A673 (cell line): ENCODE results near the gene THRB. TPM values are rescaled to one million over a fixed set of nuclear protein-coding genes. Genes with fewer than 3 reads are reported as not detected.

Source experiments
- BruUV-seq: library from RNA; stranded (reverse); fragments of 400-500 nt; replicated peaks from 2 replicates; lab custom pipeline; 2021; lab: Mats Ljungman, UMichigan
- CTCF ChIA-PET: fragments of 300-600 bp; sonication (Branson Sonifier 250); formaldehyde crosslinking; loops from one replicate; lab custom pipeline; 2022; ENCODE audit warnings: antibody characterized with exemption; lab: Charles Lee
- POLR2A ChIA-PET: fragments of 300-600 bp; sonication (Branson Sonifier 250); formaldehyde crosslinking; loops from one replicate; lab custom pipeline; 2022; ENCODE audit warnings: antibody characterized with exemption; ENCODE audit not compliant: low non-redundant PET; lab: Charles Lee
- DNase-seq: peaks from one replicate; pipeline ENCODE4 v3.0.0-alpha.2; 2015; ENCODE audit warnings: low spot score
- H3K27ac ChIP-seq: fragments of 200-600 bp; sonication (generic); 2 replicates; pipeline ENCODE4 v1.5.1; 2016; ENCODE audit warnings: mixed run types, low read depth, mild to moderate bottlenecking, mixed read lengths, antibody characterized with exemption, low read length; ENCODE audit not compliant: poor library complexity, severe bottlenecking
- H3K27me3 ChIP-seq: fragments of 200-600 bp; sonication (generic); replicated peaks from 2 replicates; pipeline ENCODE4 v1.6.1; 2017; ENCODE audit warnings: mixed run types, low read depth, mild to moderate bottlenecking, mixed read lengths, antibody characterized with exemption, low read length; ENCODE audit not compliant: insufficient read depth, poor library complexity
- H3K36me3 ChIP-seq: fragments of 200-600 bp; sonication (generic); 2 replicates; pipeline ENCODE4 v1.6.1; 2016; ENCODE audit warnings: mixed run types, mild to moderate bottlenecking, mixed read lengths, antibody characterized with exemption, low read length; ENCODE audit not compliant: insufficient read depth, poor library complexity, severe bottlenecking
- H3K4me1 ChIP-seq: fragments of 200-600 bp; sonication (generic); 2 replicates; pipeline ENCODE4 v1.6.1; 2017; ENCODE audit warnings: mixed run types, mild to moderate bottlenecking, mixed read lengths, antibody characterized with exemption, low read length; ENCODE audit not compliant: insufficient read depth, poor library complexity, severe bottlenecking
- H3K4me3 ChIP-seq: fragments of 200-600 bp; sonication (generic); 2 replicates; pipeline ENCODE4 v1.5.1; 2016; ENCODE audit warnings: low read depth, mixed run types, mild to moderate bottlenecking, mixed read lengths, low read length; ENCODE audit not compliant: poor library complexity, severe bottlenecking
- H3K9me3 ChIP-seq: fragments of 200-600 bp; sonication (generic); 2 replicates; pipeline ENCODE4 v1.6.1; 2016; ENCODE audit warnings: mixed run types, low read depth, mild to moderate bottlenecking, mixed read lengths, antibody characterized with exemption, low read length; ENCODE audit not compliant: poor library complexity, severe bottlenecking
- CTCF ChIP-seq: fragments of 300-800, 200-600 bp; sonication (generic); conservative IDR thresholded peaks from 2 replicates; pipeline ENCODE4 v1.5.1; 2017; ENCODE audit warnings: low read depth, mild to moderate bottlenecking, antibody characterized with exemption, low read length, moderate library complexity, mixed read lengths
- EZH2 ChIP-seq: fragments of 200-600 bp; sonication (generic); IDR thresholded peaks from 2 replicates; pipeline ENCODE4 v1.6.1; 2017; ENCODE audit warnings: borderline replicate concordance, low read depth, mild to moderate bottlenecking, mixed read lengths, antibody characterized with exemption, low read length; ENCODE audit not compliant: poor library complexity, severe bottlenecking
- intact Hi-C: fragments of 100-400 bp; cut with micrococcal nuclease; formaldehyde crosslinking; loops from one replicate; pipeline ENCODE4 v1.10.0; 2022; ENCODE audit not compliant: unreplicated experiment
- total RNA-seq: library from RNA; stranded (reverse); gene quantifications from 2 replicates; pipeline ENCODE4 v1.2.3, GENCODE V29; 2021

Gene THRB
- total RNA-seq, 1 experiment from 2014 or later = 0.11 TPM

GRCh38 chr3:24450160-24450907 is 44.3 kb downstream of the THRB start:
- H3K4me3 ChIP-seq = no peak overlapping the region
- H3K4me1 ChIP-seq = no peaks in the 10 kb centered on the region
- intact Hi-C loops = no loop called here
- H3K36me3 ChIP-seq = no peaks in the 10 kb centered on the region
- DNase-seq = no peak
- POLR2A ChIA-PET = no interaction called here
- BruUV-seq = no TSS peak
- CTCF ChIA-PET = interaction anchor here (0.6 kb wide), 1 partner anchor 8 kb away, joined by 10 read pairs; no protein-coding TSS in a partner anchor
- peaks cover 21% of the 10 kb centered on the region for H3K27me3 ChIP-seq
- H3K9me3 ChIP-seq = no peaks in the 10 kb centered on the region
- no peak for TF ChIP-seq EZH2
- TF ChIP-seq CTCF = no peak
- no peak overlapping the region for H3K27ac ChIP-seq

DNA sequence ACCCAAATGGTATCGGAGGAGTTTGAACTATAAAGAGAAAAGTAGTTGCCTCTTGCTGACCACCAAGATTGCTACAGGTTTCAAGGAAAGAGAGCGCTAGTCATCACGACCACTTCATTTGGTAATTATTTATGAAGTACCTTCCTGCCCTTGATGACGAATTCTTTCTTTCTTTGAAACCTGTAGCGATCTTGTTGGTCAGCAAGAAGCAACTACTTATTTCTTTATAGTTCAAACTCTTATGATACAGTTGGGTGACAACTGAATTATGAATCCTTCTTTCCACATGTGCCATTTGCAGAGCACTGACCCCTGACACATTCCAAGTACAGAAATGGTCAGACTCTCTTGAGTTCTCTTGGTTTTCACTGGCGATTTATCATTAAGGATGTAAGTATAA is 46.8 kb downstream of the THRB start:
- Histone ChIP-seq H3K27ac (no peak overlapping the region), H3K9me3 (no peaks in the 10 kb centered on the region), H3K27me3 (peaks cover 17% of the 10 kb centered on the region), H3K4me1 (no peaks in the 10 kb centered on the region), H3K4me3 (no peak overlapping the region), H3K36me3 (no peaks in the 10 kb centered on the region)
- no peak for TF ChIP-seq CTCF
- no peak for TF ChIP-seq EZH2
- ChIA-PET POLR2A (no interaction called here), CTCF (no interaction called here)
- no TSS peak for BruUV-seq
- intact Hi-C loops = no loop called here
- no peak for DNase-seq

DNA sequence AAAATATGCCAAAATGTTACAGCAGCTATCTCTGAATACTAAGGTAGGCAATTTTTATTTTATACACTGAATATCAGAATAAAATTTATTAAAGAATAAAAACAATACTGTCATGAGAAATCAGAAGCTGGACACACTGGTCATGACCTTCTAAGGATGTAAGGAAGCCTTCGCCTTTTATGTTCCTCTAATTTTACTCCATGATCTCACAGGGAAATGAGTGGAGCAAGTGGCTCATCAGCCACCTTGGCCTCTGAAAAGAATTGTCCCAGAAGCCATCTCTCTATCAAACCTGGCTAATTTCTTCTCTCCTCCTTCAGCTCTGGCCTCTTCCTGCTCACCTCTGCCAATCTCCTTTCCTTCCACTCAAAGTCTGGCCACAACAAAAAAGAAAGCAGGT is 48.6 kb downstream of the THRB start:
- no peaks in the 10 kb centered on the region for H3K4me1 ChIP-seq
- intact Hi-C loops = no loop called here
- no peak overlapping the region for H3K27ac ChIP-seq
- peaks cover 17% of the 10 kb centered on the region for H3K27me3 ChIP-seq
- POLR2A ChIA-PET = no interaction called here
- no peaks in the 10 kb centered on the region for H3K9me3 ChIP-seq
- DNase-seq = no peak
- no peaks in the 10 kb centered on the region for H3K36me3 ChIP-seq
- no TSS peak for BruUV-seq
- CTCF ChIA-PET = no interaction called here
- TF ChIP-seq EZH2 (no peak), CTCF (no peak)
- no peak overlapping the region for H3K4me3 ChIP-seq
